Peyer's patch (tissue), 4 donors: ENCODE data around the gene JPT2.

ENCODE experiments used
- CTCF ChIP-seq, 6 experiments: fragments of 450-650 bp in 4 of 6; fragments of 200-600 bp in 2 of 6; sonication (generic) in 1 of 6; IDR thresholded peaks; one replicate each; pipeline ENCODE4 v1.5.1; 2017 to 2019; ENCODE audit warnings: antibody characterized with exemption in 6 of 6, mild to moderate bottlenecking in 3 of 6, moderate library complexity in 1 of 6
- POLR2A ChIP-seq, 2 donors: fragments of 450-650 bp; IDR thresholded peaks; one replicate each; pipeline ENCODE4 v1.5.1; 2017; ENCODE audit warnings: antibody characterized with exemption in 2 of 2, mild to moderate bottlenecking in 2 of 2, moderate library complexity in 2 of 2

- TF ChIP-seq CTCF (IDR thresholded peaks at IDR 0.05) (no peak), POLR2A (IDR thresholded peaks at IDR 0.05) (no peak)
These were observed 11.8 kb downstream of the JPT2 start for GRCh38 chr16:1689853-1690252.
